ENCODE results near the gene SMAD6.

Gene SMAD6

GRCh38 chr15:66704019-66704802, 2.2 kb downstream of the SMAD6 start:
- DNase-seq = no peak

- DNase-seq = no peak
Observed at GRCh38 chr15:66704803-66705153, 2.7 kb downstream of the SMAD6 start.

GRCh38 chr15:66705277-66706146, 3.5 kb downstream of the SMAD6 start:
- DNase-seq = no peak

- no peak for DNase-seq
Observed at GRCh38 chr15:66706225-66706732, 4.2 kb downstream of the SMAD6 start.

DNA sequence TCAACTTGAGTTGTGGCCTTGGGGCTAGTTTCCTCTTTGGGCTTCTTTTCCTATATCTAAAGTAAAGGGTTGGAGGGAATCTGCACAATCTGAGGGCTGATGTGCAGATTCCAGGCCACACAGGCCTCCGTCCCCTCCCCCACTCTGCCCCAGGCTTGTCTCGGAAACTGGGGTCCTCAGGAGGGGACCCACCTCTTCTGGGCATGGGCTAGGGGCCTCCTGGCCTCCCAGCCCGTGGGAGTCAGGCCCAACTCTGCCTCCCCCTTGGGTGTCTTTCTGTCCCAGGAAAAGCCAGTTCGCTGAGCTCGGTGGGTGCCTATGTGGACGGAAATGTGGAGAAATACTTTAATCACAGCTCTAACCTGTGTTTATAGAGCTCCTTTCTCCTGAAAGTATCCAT, 4.8 kb downstream of the SMAD6 start:
- no peak for DNase-seq

- DNase-seq = peak; percentile 85
Observed at GRCh38 chr15:66707310-66708082, 5.5 kb downstream of the SMAD6 start.

DNA sequence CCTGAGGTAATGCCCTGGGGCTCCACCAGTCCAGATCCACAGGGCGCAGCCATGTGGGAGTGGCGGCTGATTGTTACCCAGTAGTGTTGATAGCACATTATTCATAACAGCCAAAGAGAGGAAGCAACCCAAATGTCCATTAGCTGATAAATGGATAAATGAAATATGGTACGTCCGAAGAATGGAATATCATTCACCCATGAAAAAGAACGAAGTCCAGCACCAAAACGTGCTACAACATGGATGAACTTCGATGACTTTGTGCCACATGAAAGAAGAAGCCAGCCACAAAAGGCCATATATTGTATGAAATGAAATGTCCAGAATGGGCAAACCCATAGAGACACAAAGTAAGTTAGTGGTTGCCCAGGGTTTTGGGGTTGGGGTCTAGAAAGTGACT, 6.4 kb downstream of the SMAD6 start:
- peak; percentile 3 for DNase-seq

DNA sequence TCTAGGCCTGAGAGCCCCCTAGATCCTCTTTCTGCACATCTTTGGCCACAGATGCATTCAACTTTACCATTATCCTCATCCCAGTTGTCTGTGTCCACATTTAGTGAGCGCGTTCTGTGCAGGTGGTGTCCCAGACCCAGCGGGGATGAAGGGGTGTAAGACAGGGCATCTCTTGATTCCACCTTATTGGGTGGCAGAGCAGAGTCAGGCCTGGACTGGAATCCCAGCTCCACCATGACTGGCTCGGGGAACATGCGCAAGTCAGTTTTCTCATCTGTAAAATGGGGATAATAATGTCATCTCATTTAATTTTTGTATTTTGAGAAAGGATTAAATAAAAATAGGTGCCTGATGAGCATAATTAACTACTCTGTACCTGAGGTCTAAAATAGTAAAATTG, 7.8 kb downstream of the SMAD6 start:
- no peak for DNase-seq

DNA sequence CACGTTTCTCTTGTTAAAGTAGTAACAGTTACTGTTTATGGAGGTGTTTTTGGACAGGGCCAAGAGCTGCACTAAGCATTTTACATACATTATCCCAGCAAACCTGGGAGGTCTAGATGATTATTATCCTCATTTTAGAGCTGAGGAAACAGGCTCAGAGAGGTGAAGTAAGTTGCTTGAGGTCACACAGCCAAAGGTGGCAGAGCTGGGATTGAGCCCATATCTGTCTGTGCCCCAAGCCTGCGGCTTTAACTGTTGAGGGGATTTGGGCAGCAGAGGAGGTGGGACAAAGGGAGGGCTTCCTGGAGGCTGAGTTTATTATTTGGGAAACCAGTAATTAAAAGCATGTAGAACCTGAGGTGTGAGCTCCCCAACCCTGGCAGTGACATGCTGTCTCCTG, 9.2 kb downstream of the SMAD6 start:
- DNase-seq = no peak

DNA sequence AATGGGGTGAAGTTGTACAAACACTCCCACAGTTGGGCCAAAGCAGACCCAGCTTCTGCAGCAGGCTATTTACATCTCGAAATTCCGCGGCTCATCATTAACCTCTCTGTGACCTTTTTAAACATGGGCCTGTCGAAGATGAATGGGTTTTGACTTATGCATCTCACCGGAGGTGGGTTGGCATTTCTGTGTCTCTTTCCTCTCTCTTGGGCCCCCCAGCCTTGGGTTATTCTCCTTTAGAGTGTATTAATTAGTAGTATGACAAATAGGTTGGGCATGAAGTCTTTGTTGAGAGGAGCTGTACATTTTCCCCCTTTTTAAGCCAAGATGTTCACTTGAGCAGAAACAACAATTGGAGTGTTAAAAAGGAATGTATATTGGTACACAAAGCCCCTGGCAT, 9.8 kb downstream of the SMAD6 start:
- DNase-seq = no peak

DNA sequence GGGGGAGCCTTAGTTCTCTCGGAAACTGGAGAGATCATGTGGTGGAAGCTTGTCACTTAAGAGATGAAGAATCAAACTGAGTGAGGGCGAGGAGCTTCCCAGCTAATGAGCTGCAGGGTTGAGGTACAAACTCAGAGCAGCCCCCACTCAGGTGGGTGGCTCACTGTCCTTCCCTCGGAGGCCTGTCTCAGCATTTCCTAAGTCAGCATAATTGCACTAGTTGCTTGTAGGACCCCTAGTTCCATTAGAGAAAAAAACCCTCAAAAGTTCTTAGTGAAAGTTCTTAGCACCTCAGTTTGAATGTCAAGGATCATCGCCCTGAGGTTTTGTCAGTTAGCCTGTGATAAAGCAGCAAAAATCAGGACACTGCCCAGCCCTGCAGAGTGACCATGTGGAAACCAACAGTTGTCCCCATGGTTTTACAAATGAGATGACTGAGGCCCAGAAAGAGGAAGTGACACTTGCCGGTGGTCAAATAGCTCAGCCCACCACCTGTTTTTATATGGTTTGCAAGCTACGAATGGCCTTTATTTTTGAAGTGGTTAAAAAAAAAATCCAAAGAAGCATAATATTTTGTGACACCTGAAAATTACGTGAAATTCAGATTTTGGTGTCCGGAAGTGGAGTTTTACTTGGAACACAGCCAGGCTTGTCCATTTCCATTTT, 11.9 kb downstream of the SMAD6 start:
- no peak for DNase-seq

DNA sequence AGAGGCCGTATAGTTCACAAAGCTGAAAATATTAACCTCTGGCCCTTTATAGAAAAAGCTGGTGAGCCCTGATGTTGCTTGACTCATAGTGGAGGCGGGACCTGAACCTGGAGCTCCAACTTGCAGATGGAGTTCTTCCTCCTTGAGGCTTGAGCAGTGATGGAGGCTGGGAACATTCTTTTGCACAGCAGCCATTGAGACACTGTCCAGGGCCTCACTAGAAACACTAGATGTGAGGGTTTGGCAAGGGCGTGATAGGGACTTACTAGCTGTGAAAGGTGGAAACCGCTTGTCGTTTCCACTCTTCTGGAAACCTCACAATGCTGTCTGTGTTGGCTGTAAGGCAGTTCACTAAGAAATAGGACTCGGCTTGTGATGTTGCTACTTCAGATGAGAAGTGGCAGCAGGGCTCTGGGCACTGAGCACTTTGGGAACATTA, 12.5 kb downstream of the SMAD6 start:
- DNase-seq = no peak

GRCh38 chr15:66715181-66715624, 13.2 kb downstream of the SMAD6 start:
- DNase-seq = no peak

GRCh38 chr15:66715720-66716655, 14.0 kb downstream of the SMAD6 start:
- no peak for DNase-seq

GRCh38 chr15:66716656-66717020, 14.6 kb downstream of the SMAD6 start:
- DNase-seq = no peak

DNA sequence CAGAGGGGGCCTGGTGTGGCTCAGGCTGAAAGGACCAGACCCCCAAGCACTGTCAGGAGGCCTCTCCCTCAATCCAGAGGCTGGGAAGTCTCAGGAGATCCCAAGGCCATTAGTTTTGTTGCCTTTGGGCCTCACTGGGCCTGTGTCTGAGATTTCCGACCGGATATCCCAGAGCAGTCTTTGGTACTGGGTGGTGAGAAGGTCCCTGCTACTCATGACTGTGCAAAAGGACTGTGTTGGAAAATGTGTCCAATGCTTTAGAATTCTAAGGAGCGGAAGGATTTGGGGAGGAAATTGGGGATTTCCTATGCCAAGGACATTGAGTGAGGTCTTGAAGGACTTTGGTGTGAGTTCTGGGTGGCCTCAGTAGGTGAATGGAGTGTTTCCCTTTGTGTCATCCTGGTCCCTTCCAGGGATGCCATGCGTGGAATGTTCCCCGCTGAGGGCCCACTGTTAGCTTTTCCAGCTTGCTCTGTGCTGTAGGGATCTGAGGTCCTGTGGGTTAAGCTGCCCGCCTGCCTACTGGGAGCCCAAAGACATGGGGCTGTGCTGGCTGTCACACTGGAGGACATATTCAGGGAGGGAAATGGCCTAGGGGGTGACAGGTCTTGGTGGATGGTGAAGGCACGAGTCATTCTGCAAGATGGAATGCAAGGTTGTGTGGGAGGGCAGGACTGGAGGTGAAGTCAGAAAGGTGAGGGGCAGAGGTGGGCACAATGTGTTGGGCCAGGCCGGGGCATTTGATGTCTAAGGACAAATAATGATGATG, 16.4 kb downstream of the SMAD6 start:
- no peak for DNase-seq

GRCh38 chr15:66719471-66719870, 17.4 kb downstream of the SMAD6 start:
- DNase-seq = no peak

DNA sequence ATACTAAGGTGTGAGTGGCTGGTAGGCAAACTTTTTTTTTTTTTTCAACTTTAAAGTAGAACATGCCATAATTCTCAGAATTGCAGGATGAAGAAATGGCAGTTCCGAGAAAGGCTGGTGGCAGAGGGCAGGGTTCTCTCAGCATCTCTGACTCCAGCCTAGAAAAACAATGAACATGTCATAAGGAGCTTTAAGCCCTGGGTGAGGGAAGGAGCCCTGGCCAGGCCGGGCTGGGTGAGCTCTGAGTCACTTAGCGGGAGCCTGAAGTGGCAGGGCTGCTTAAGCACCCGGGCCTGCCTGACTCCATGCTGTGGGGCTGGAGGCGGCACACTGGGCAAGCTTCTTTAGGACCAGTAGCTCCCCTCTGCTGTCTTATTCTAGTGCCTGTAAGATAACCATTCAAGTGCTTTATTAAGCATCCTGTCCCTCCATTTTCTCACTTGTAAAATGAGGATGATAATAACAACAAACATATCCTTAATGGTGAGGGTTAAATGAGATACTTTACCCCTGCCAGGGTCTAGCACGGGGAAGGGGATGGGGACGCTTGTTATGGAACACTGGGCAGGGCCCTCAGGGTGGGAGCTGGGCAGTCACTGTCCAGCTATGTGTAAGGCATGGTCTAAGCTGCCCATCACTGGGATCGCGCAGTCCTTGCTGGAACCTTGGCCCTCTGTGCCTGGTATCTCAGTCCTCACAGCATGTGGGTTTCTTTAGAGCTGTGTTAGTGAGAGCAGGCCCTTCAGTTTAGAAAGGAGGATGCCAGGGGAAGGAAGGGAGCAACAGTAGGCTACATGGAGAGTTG, 18.4 kb downstream of the SMAD6 start:
- DNase-seq = no peak

- no peak for DNase-seq
Observed at GRCh38 chr15:66721020-66721419, 19.0 kb downstream of the SMAD6 start.

DNA sequence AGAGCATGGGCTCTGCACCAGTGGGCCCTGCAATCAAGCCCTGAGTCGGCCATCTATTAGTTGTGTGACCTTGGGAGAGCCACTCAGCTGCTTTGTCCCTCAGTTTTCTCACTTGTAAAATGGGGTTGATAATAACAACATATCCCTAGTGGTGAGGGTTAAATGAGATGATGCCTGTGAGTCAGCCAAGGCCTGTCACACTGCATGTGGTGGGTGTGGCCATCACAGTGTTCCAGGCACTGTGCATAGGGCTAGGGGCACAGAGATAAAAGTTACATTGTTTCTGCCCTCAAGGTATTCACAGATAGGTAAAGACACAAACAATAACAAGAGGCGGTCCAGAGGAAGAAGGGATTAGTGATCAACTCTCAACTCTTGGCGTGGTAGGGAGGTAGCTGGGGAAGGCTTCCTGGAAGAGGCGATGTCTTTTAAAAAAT, 19.5 kb downstream of the SMAD6 start:
- DNase-seq = no peak

All from left hindlimb (tissue), 1 donor.